ENCODE data around the gene LRIG1.

The LRIG1 gene

GRCh38 chr3:66536791-66537190 is 36.0 kb upstream of the LRIG1 start:
- TF ChIP-seq CTCF (IDR thresholded peaks at IDR 0.05; ENCODE audit: low read depth, low read length), result no peak
- DNase-seq (ENCODE audit: extremely low read depth, low read depth), result no peak

GRCh38 chr3:66534304-66534845 is 33.6 kb upstream of the LRIG1 start:
- TF ChIP-seq CTCF (IDR thresholded peaks at IDR 0.05; ENCODE audit: low read depth, low read length), result no peak
- no peak for DNase-seq (ENCODE audit: extremely low read depth, low read depth)

- no peak for TF ChIP-seq CTCF (IDR thresholded peaks at IDR 0.05; ENCODE audit: low read depth, low read length)
- no peak for DNase-seq (ENCODE audit: extremely low read depth, low read depth)
These were observed 31.8 kb upstream of the LRIG1 start for GRCh38 chr3:66532613-66533012.

GRCh38 chr3:66532160-66532587 is 31.4 kb upstream of the LRIG1 start:
- no peak for DNase-seq (ENCODE audit: extremely low read depth, low read depth)

GRCh38 chr3:66531256-66531655 is 30.4 kb upstream of the LRIG1 start:
- no peak for TF ChIP-seq CTCF (IDR thresholded peaks at IDR 0.05; ENCODE audit: low read depth, low read length)
- no peak for DNase-seq (ENCODE audit: extremely low read depth, low read depth)

More at GRCh38 chr3:66532160-66532587, 31.4 kb upstream of the LRIG1 start:
- no peak for TF ChIP-seq CTCF (IDR thresholded peaks at IDR 0.05; ENCODE audit: low read depth, low read length)

GRCh38 chr3:66527246-66527645 is 26.4 kb upstream of the LRIG1 start:
- no peak for TF ChIP-seq CTCF (IDR thresholded peaks at IDR 0.05; ENCODE audit: low read depth, low read length)
- DNase-seq (ENCODE audit: extremely low read depth, low read depth), result no peak

GRCh38 chr3:66525771-66526170 is 24.9 kb upstream of the LRIG1 start:
- no peak for TF ChIP-seq CTCF (IDR thresholded peaks at IDR 0.05; ENCODE audit: low read depth, low read length)
- DNase-seq (ENCODE audit: extremely low read depth, low read depth), result no peak
